Measurements from ENCODE around the gene TRIM38. TPM values are rescaled to one million over a fixed set of nuclear protein-coding genes. Genes with fewer than 3 reads are reported as not detected.

Gene TRIM38
- total and polyA plus RNA-seq, 2 of the 13 experiments (the other 11 are each of a cell fraction or from before 2014, with no cell fraction given) = 2.5 to 3.1 TPM

DNA sequence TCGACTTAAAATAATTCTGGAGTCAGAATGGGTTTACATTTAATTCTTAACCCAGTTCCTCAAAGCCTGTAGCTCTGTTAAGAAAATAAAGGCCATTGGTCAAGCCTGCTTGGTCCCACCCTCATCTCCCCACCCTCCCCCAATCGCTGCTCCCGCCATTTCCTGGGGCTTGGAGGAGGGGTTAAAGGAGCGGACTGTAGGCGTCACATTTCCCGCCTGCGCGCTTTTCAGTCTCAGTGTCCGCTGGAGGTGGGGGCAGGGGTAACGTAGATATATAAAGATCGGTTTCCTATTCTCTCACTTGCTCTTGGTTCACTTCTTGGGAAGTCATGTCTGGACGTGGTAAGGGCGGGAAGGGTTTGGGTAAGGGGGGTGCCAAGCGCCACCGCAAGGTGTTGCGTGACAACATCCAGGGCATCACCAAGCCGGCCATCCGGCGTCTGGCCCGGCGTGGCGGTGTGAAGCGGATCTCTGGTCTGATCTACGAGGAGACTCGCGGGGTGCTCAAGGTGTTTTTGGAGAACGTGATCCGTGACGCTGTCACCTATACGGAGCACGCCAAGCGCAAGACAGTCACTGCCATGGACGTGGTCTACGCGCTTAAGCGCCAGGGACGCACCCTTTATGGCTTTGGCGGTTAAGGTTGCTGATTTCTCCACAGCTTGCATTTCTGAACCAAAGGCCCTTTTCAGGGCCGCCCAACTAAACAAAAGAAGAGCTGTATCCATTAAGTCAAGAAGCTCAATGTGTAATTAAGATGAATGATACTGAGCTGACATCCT is 58.9 kb downstream of the TRIM38 start (continued):
- TF ChIP-seq, protein P1, sequence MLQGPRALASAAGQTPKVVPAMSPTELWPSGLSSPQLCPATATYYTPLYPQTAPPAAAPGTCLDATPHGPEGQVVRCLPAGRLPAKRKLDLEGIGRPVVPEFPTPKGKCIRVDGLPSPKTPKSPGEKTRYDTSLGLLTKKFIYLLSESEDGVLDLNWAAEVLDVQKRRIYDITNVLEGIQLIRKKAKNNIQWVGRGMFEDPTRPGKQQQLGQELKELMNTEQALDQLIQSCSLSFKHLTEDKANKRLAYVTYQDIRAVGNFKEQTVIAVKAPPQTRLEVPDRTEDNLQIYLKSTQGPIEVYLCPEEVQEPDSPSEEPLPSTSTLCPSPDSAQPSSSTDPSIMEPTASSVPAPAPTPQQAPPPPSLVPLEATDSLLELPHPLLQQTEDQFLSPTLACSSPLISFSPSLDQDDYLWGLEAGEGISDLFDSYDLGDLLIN (CRISPR knock-in tag; IDR thresholded peaks at IDR 0.05; ENCODE audit: borderline replicate concordance) = no peak
- TF ChIP-seq ZNF781 (CRISPR knock-in tag; IDR thresholded peaks at IDR 0.05; ENCODE audit: borderline replicate concordance, not compliant biosample characterization) = peak; percentile 85
- TF ChIP-seq NFYB (CRISPR knock-in tag; IDR thresholded peaks at IDR 0.05) = peak; percentile 64
- TF ChIP-seq ZEB1 (IDR thresholded peaks at IDR 0.05; ENCODE audit: insufficient replicate concordance, low read depth) = no peak
- no peak for TF ChIP-seq NKX3-1 (CRISPR knock-in tag; IDR thresholded peaks at IDR 0.05)
- TF ChIP-seq ZNF839 (CRISPR knock-in tag; IDR thresholded peaks at IDR 0.05; ENCODE audit: borderline replicate concordance) = peak; percentile 88; the same call in 1 of the 2 replicates
- TF ChIP-seq DRAP1 (CRISPR knock-in tag; IDR thresholded peaks at IDR 0.05) = peak; percentile 18; the same call in 1 of the 2 replicates
- peak; percentile 35; the same call in 1 of the 2 replicates for TF ChIP-seq PITX1 (CRISPR knock-in tag; IDR thresholded peaks at IDR 0.05)
- TF ChIP-seq, protein P2, sequence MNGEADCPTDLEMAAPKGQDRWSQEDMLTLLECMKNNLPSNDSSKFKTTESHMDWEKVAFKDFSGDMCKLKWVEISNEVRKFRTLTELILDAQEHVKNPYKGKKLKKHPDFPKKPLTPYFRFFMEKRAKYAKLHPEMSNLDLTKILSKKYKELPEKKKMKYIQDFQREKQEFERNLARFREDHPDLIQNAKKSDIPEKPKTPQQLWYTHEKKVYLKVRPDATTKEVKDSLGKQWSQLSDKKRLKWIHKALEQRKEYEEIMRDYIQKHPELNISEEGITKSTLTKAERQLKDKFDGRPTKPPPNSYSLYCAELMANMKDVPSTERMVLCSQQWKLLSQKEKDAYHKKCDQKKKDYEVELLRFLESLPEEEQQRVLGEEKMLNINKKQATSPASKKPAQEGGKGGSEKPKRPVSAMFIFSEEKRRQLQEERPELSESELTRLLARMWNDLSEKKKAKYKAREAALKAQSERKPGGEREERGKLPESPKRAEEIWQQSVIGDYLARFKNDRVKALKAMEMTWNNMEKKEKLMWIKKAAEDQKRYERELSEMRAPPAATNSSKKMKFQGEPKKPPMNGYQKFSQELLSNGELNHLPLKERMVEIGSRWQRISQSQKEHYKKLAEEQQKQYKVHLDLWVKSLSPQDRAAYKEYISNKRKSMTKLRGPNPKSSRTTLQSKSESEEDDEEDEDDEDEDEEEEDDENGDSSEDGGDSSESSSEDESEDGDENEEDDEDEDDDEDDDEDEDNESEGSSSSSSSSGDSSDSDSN (CRISPR knock-in tag; IDR thresholded peaks at IDR 0.05) = peak; percentile 69
- TF ChIP-seq, protein P3, sequence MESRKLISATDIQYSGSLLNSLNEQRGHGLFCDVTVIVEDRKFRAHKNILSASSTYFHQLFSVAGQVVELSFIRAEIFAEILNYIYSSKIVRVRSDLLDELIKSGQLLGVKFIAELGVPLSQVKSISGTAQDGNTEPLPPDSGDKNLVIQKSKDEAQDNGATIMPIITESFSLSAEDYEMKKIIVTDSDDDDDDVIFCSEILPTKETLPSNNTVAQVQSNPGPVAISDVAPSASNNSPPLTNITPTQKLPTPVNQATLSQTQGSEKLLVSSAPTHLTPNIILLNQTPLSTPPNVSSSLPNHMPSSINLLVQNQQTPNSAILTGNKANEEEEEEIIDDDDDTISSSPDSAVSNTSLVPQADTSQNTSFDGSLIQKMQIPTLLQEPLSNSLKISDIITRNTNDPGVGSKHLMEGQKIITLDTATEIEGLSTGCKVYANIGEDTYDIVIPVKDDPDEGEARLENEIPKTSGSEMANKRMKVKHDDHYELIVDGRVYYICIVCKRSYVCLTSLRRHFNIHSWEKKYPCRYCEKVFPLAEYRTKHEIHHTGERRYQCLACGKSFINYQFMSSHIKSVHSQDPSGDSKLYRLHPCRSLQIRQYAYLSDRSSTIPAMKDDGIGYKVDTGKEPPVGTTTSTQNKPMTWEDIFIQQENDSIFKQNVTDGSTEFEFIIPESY (CRISPR knock-in tag; IDR thresholded peaks at IDR 0.05) = peak; percentile 50; the same call in 1 of the 2 replicates
- TF ChIP-seq ZSCAN21 (CRISPR knock-in tag; IDR thresholded peaks at IDR 0.05; ENCODE audit: borderline replicate concordance) = no peak
- TF ChIP-seq, protein P4, sequence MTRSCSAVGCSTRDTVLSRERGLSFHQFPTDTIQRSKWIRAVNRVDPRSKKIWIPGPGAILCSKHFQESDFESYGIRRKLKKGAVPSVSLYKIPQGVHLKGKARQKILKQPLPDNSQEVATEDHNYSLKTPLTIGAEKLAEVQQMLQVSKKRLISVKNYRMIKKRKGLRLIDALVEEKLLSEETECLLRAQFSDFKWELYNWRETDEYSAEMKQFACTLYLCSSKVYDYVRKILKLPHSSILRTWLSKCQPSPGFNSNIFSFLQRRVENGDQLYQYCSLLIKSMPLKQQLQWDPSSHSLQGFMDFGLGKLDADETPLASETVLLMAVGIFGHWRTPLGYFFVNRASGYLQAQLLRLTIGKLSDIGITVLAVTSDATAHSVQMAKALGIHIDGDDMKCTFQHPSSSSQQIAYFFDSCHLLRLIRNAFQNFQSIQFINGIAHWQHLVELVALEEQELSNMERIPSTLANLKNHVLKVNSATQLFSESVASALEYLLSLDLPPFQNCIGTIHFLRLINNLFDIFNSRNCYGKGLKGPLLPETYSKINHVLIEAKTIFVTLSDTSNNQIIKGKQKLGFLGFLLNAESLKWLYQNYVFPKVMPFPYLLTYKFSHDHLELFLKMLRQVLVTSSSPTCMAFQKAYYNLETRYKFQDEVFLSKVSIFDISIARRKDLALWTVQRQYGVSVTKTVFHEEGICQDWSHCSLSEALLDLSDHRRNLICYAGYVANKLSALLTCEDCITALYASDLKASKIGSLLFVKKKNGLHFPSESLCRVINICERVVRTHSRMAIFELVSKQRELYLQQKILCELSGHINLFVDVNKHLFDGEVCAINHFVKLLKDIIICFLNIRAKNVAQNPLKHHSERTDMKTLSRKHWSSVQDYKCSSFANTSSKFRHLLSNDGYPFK (CRISPR knock-in tag; IDR thresholded peaks at IDR 0.05; ENCODE audit: borderline replicate concordance) = peak; percentile 71; the same call in 1 of the 2 replicates
- TF ChIP-seq ZNF281 (CRISPR knock-in tag; IDR thresholded peaks at IDR 0.05; ENCODE audit: borderline replicate concordance) = 0 out of 2 replicates have a peak, but pooled peaks have one; percentile 49
